Osteoblast (primary cell): ENCODE data around the gene OR52B6. TPM values are rescaled to one million over a fixed set of nuclear protein-coding genes. Genes with fewer than 3 reads are reported as not detected.

Experiments
- DNase-seq: peaks from one replicate; pipeline ENCODE4 v3.0.0; 2011; ENCODE audit warnings: low spot score, mixed read lengths; ENCODE audit not compliant: insufficient read length; ENCODE audit errors: missing footprints
- H2AFZ ChIP-seq: 2 replicates; pipeline ENCODE4 v1.6.0; 2011; ENCODE audit warnings: mild to moderate bottlenecking, low read length
- H3K27ac ChIP-seq: 2 replicates; pipeline ENCODE4 v1.5.1; 2011; ENCODE audit warnings: mild to moderate bottlenecking, low read depth, low read length, moderate library complexity
- H3K27me3 ChIP-seq: 2 replicates; pipeline ENCODE4 v1.6.0; 2012; ENCODE audit warnings: mild to moderate bottlenecking, control low read depth, inconsistent platforms, low read length, moderate library complexity; ENCODE audit not compliant: insufficient read depth
- H3K36me3 ChIP-seq: 2 replicates; pipeline ENCODE4 v1.5.1; 2011; ENCODE audit warnings: mild to moderate bottlenecking, low read length, control low read depth, moderate library complexity; ENCODE audit not compliant: insufficient read depth
- H3K4me1 ChIP-seq: 2 replicates; pipeline ENCODE4 v1.5.1; 2011; ENCODE audit warnings: mild to moderate bottlenecking, low read length, control low read depth, moderate library complexity; ENCODE audit not compliant: insufficient read depth
- H3K4me2 ChIP-seq: 2 replicates; pipeline ENCODE4 v1.6.0; 2011; ENCODE audit warnings: mild to moderate bottlenecking, low read length; ENCODE audit not compliant: insufficient read depth
- H3K4me3 ChIP-seq: fragments of 200-600 bp; sonication (generic); 3 replicates; pipeline ENCODE4 v1.5.1; 2012; ENCODE audit warnings: mild to moderate bottlenecking, low read length, inconsistent platforms; ENCODE audit not compliant: insufficient read depth
- H3K79me2 ChIP-seq: 2 replicates; pipeline ENCODE4 v1.6.0; 2012; ENCODE audit warnings: mild to moderate bottlenecking, low read length, control low read depth, inconsistent platforms; ENCODE audit not compliant: insufficient read depth
- H3K9me3 ChIP-seq: 2 replicates; pipeline ENCODE4 v1.5.1; 2011; ENCODE audit warnings: low read depth, low read length, control low read depth
- H4K20me1 ChIP-seq: 2 replicates; pipeline ENCODE4 v1.6.0; 2012; ENCODE audit warnings: mild to moderate bottlenecking, low read length, control low read depth; ENCODE audit not compliant: insufficient read depth
- total RNA-seq: library from RNA; depleted of rRNA; stranded (reverse); fragments of >200 nt; gene quantifications from 2 replicates; pipeline ENCODE4 v1.2.3, GENCODE V29; 2012
- TF ChIP-seq, protein P1 (sequence below): IDR thresholded peaks from 2 replicates; pipeline ENCODE4 v1.5.1; 2011; ENCODE audit warnings: mild to moderate bottlenecking, low read depth, low read length, moderate library complexity; ENCODE audit errors: extremely low read depth

OR52B6 gene
- total RNA-seq, 1 donor, result not detected

DNA sequence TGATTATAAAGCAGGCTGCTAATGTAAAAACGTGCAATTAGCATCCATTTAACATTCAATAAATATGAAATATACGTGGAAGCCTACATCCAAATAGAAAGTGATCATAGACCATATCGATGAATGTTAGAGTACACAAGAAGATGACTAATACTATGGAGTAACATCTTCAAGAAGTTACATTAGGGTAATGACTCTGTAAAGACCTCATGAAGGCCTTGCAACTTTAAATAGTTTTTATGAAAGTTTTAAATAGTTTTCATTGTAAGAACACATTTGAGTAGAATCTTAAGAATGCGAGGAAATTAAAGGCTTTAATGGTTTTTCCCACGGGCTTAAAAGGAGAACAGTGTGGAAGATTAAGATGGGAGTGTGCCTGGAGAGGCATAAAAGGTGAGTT, 45.5 kb downstream of the OR52B6 start:
- Histone ChIP-seq H4K20me1 (no peaks in the 10 kb centered on the region), H3K9me3 (no peaks in the 10 kb centered on the region), H2AFZ (no peak overlapping the region), H3K36me3 (no peaks in the 10 kb centered on the region), H3K4me2 (peak overlapping the region; percentile 95), H3K27ac (peak overlapping the region; percentile 7), H3K4me3 (no peak overlapping the region), H3K4me1 (peaks cover 19% of the 10 kb centered on the region), H3K27me3 (no peaks in the 10 kb centered on the region), H3K79me2 (no peaks in the 10 kb centered on the region)
- TF ChIP-seq, protein P1, sequence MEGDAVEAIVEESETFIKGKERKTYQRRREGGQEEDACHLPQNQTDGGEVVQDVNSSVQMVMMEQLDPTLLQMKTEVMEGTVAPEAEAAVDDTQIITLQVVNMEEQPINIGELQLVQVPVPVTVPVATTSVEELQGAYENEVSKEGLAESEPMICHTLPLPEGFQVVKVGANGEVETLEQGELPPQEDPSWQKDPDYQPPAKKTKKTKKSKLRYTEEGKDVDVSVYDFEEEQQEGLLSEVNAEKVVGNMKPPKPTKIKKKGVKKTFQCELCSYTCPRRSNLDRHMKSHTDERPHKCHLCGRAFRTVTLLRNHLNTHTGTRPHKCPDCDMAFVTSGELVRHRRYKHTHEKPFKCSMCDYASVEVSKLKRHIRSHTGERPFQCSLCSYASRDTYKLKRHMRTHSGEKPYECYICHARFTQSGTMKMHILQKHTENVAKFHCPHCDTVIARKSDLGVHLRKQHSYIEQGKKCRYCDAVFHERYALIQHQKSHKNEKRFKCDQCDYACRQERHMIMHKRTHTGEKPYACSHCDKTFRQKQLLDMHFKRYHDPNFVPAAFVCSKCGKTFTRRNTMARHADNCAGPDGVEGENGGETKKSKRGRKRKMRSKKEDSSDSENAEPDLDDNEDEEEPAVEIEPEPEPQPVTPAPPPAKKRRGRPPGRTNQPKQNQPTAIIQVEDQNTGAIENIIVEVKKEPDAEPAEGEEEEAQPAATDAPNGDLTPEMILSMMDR, result no peak
- DNase-seq, result peak; percentile 39

DNA sequence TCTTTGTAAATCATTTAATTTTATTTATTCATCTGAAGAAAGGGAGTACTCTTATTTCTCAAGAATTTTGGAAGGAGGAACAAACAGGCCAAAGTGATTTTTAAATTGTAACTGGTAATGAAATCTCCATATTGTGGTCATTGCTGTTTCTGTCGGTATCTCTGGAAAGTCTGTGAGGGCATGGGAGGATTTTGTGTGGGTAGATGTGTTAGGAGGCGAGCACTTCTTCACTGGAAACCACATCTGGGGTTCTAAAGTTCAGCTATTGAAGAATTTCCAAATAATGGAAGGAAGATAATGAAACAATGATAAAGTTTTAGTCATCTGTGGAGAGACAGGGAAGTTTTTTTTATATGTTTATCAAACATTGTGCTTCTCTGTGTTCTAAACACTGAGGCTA, 50.7 kb downstream of the OR52B6 start:
- no peaks in the 10 kb centered on the region for H3K9me3 ChIP-seq
- H3K27ac ChIP-seq, result no peak overlapping the region
- no peak overlapping the region for H3K4me3 ChIP-seq
- H2AFZ ChIP-seq, result no peak overlapping the region
- H4K20me1 ChIP-seq, result no peaks in the 10 kb centered on the region
- DNase-seq, result no peak
- TF ChIP-seq, protein P1, result no peak
- H3K4me1 ChIP-seq, result no peaks in the 10 kb centered on the region
- H3K79me2 ChIP-seq, result no peaks in the 10 kb centered on the region
- H3K36me3 ChIP-seq, result peaks cover 14% of the 10 kb centered on the region
- no peak overlapping the region for H3K4me2 ChIP-seq
- H3K27me3 ChIP-seq, result no peaks in the 10 kb centered on the region

Other genes starting within 250 kb of the OR52B6 start
- not detected in 2 replicates for gene OR51B5, start 237.4 kb upstream of the OR52B6 start, total RNA-seq
- gene OR51B6, start 229.4 kb upstream of the OR52B6 start, total RNA-seq, result not detected in 2 replicates
- gene OR51M1, start 197.1 kb upstream of the OR52B6 start, total RNA-seq, result not detected in 2 replicates
- gene OR51Q1, start 158.8 kb upstream of the OR52B6 start, total RNA-seq, result not detected in 2 replicates
- gene OR51I1, start 139.4 kb upstream of the OR52B6 start, total RNA-seq, result under 0.01 TPM in 1 of 2 replicates, not detected in the other
- not detected in 2 replicates for gene OR51I2, start 131.6 kb upstream of the OR52B6 start, total RNA-seq
- not detected in 2 replicates for gene OR52D1, start 92.2 kb upstream of the OR52B6 start, total RNA-seq
- under 0.01 TPM in 1 of 2 replicates, not detected in the other for gene UBQLN3, start 70.9 kb upstream of the OR52B6 start, total RNA-seq
- gene UBQLNL, start 64.2 kb upstream of the OR52B6 start, total RNA-seq, result 0.29 and 0.36 TPM in 2 replicates
- gene OR52H1, start 32.3 kb upstream of the OR52B6 start, total RNA-seq, result 0.29 and 0.36 TPM in 2 replicates
- 3.6 and 3.8 TPM in 2 replicates for gene TRIM6, start 15.8 kb downstream of the OR52B6 start, total RNA-seq
- gene TRIM34, start 44.1 kb downstream of the OR52B6 start, total RNA-seq, result 8.3 and 10.3 TPM in 2 replicates
- gene TRIM5, start 104.2 kb downstream of the OR52B6 start, total RNA-seq, result 25.9 and 29.7 TPM in 2 replicates
- gene TRIM22, start 108.9 kb downstream of the OR52B6 start, total RNA-seq, result 152 and 185 TPM in 2 replicates
- gene OR56B1, start 155.6 kb downstream of the OR52B6 start, total RNA-seq, result under 0.01 TPM in 1 of 2 replicates, not detected in the other
- not detected in 2 replicates for gene OR52N4, start 173.4 kb downstream of the OR52B6 start, total RNA-seq
- not detected in 2 replicates for gene OR52N5, start 202.5 kb downstream of the OR52B6 start, total RNA-seq
- 0.36 TPM in 1 of 2 replicates, not detected in the other for gene OR52N1, start 210.4 kb downstream of the OR52B6 start, total RNA-seq
- gene OR52N2, start 228.0 kb downstream of the OR52B6 start, total RNA-seq, result not detected in 2 replicates